ENCODE measurements around the gene UBLCP1. TPM values are rescaled to one million over a fixed set of nuclear protein-coding genes. Genes with fewer than 3 reads are reported as not detected.

UBLCP1 gene
- total and polyA plus RNA-seq, 2 of the 8 experiments (the other 6 are each of a cell fraction or from before 2014, with no cell fraction given), result 13.0 to 40.9 TPM

- Histone ChIP-seq H3K23ac (ENCODE audit: insufficient read length) (no peak overlapping the region), H3K79me1 (ENCODE audit: low read depth, low read length) (no peaks in the 10 kb centered on the region), H2BK15ac (ENCODE audit: low read length) (no peak overlapping the region), H4K8ac (ENCODE audit: extremely low read depth, insufficient read depth, low read length) (no peak overlapping the region), H2BK120ac (replicated peaks; ENCODE audit: low read depth, low read length) (no peak overlapping the region), H3K4me1 (replicated peaks in 1 of 4; ENCODE audit: control insufficient read depth in 3 of 4, insufficient read depth in 4 of 4, low read length in 3 of 4) (no peaks in the 10 kb centered on the region), H3K79me2 (ENCODE audit: control insufficient read depth in 1 of 2, insufficient read depth in 2 of 2, low read length in 2 of 2) (no peaks in the 10 kb centered on the region), H3K9ac (replicated peaks in 1 of 4; ENCODE audit: extremely low read depth in 1 of 4, low read depth in 3 of 4, low read length in 3 of 4) (no peak overlapping the region), H4K5ac (ENCODE audit: insufficient read length, low read depth, low read length) (no peak overlapping the region), H3K4me3 (ENCODE audit: extremely low read depth in 1 of 4, insufficient read depth in 2 of 4, low read depth in 3 of 4, low read length in 4 of 4) (no peak overlapping the region), H3K4me2 (ENCODE audit: insufficient read depth in 1 of 2, low read depth in 2 of 2, low read length in 2 of 2) (no peak overlapping the region), H4K20me1 (replicated peaks in 1 of 2; ENCODE audit: control insufficient read depth in 1 of 2, insufficient read depth in 2 of 2, low read length in 2 of 2) (no peaks in the 10 kb centered on the region), H3K56ac (replicated peaks; ENCODE audit: insufficient read length, low read depth, low read length) (no peak overlapping the region), H3K4ac (replicated peaks; ENCODE audit: insufficient read length, low read depth, low read length) (no peak overlapping the region), H2BK5ac (ENCODE audit: low read depth, low read length) (no peak overlapping the region), H3K27me3 (replicated peaks in 1 of 4; ENCODE audit: control insufficient read depth in 3 of 4, extremely low read depth in 1 of 4, insufficient read depth in 3 of 4, low read length in 3 of 4) (peaks cover 0 to 3% (median 0%) of the 10 kb centered on the region in 4 experiments; a peak in 2 of 7 replicates), H2AK5ac (ENCODE audit: low read depth, low read length) (no peak overlapping the region), H2BK12ac (ENCODE audit: low read depth, low read length) (no peak overlapping the region), H2BK20ac (ENCODE audit: low read length) (no peak overlapping the region), H3K9me3 (ENCODE audit: insufficient read depth in 2 of 2, low read depth in 1 of 2, low read length in 1 of 2) (no peaks in the 10 kb centered on the region), H3K14ac (ENCODE audit: insufficient read length) (no peak overlapping the region), H4K91ac (replicated peaks; ENCODE audit: insufficient read length, low read length) (no peak overlapping the region), H3K36me3 (ENCODE audit: control insufficient read depth in 2 of 4, insufficient read depth in 4 of 4, low read length in 3 of 4) (no peaks in the 10 kb centered on the region), H3K23me2 (ENCODE audit: low read depth, low read length) (no peaks in the 10 kb centered on the region; the same call in 1 of the 2 replicates), H2AFZ (ENCODE audit: low read length) (no peak overlapping the region), H3K27ac (ENCODE audit: low read depth, low read length) (no peak overlapping the region), H3K18ac (ENCODE audit: extremely low read depth, low read length) (no peak overlapping the region)
- ChIA-PET POLR2A (ENCODE audit: partially characterized antibody) (no interaction called here), CTCF (ENCODE audit: partially characterized antibody) (no interaction called here)
- DNase-seq (ENCODE audit: low read depth in 1 of 2, low spot score in 2 of 2) (no peak), FAIRE-seq (no peak)
- WGBS, 2 experiments (ENCODE audit: extremely low coverage in 1 of 2, insufficient coverage in 1 of 2, insufficient read length in 1 of 2, insufficient replicate concordance in 2 of 2, low coverage in 1 of 2, low lambda C conversion rate in 2 of 2, missing lambda C conversion rate in 1 of 2), result 63% methylated on average over 4 of the region's 4 CpGs; no CpG with 5 or more reads in 1 of the 2 experiments
- TF ChIP-seq CEBPB (IDR thresholded peaks at IDR 0.05; ENCODE audit: low read depth, low read length) (no peak), TAF1 (IDR thresholded peaks at IDR 0.05; ENCODE audit: low read depth, low read length) (no peak), CTBP2 (IDR thresholded peaks at IDR 0.05; ENCODE audit: borderline replicate concordance, insufficient read depth, insufficient read length, low read length) (no peak), MAX (IDR thresholded peaks at IDR 0.05) (no peak), MAFK (IDR thresholded peaks at IDR 0.05; ENCODE audit: low read depth, low read length) (no peak), ATF2 (IDR thresholded peaks at IDR 0.05; ENCODE audit: low read length) (no peak), ATF3 (IDR thresholded peaks at IDR 0.05; ENCODE audit: insufficient read depth, low read depth, low read length) (no peak), CHD1 (IDR thresholded peaks at IDR 0.05; ENCODE audit: low read depth, low read length) (no peak), TAF7 (optimal IDR thresholded peaks at IDR 0.05; ENCODE audit: borderline replicate concordance, low read depth, low read length) (no peak), HDAC2 (IDR thresholded peaks at IDR 0.05; ENCODE audit: borderline replicate concordance in 1 of 2, low read depth in 2 of 2, low read length in 2 of 2) (no peak), SUZ12 (IDR thresholded peaks at IDR 0.05; ENCODE audit: low read length) (no peak), TCF12 (IDR thresholded peaks at IDR 0.05; ENCODE audit: low read depth, low read length) (no peak)
Measured at GRCh38 chr5:159242656-159243055, 20.4 kb upstream of the UBLCP1 start.

All from H1 (cell line).